Measurements from ENCODE around the gene DEXI.

The DEXI gene

DNA sequence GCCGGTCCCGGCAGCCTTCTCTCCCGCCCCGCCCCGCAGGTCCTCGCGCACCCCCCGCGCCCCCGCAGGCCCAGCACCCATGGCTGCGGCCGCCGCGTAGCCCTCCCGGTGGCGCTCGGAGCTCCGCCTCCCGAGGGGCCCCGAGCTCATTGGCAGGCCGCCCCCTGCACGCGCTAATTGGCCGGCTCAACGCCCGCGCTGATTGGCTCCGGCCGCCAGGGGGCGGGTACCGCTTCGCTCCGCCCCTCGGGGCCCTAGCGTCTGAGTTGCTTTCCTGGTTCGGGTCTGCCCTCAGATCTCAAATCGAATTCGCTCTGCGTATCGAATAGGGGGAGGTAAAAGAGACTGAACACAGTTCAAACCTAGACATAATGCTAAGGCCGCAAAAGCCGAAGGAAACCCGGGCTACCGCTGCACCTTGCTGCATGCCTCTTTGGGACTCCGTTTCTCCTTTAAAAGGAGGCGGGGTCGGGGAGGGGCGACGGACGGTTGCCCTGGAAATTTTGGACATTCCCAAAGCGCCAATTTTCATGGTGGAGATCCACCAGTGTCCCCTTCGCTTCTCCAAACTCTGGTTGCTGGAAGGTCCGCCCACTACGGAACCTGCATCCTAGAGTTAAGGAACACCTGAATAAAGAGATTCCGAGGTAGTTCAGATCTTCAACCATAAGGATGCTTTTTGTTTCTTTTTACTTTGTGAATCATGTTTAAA lies at the start of gene DEXI:
TSS of gene DEXI (minus strand) at position 117 of the 712 bp plus-strand sequence. CDS start 463 bp downstream, outside the sequence.
- intact Hi-C loops (cut with DNase I; ENCODE audit: low total_unique reads) = no loop called here
- Histone ChIP-seq H3K27me3 (no peaks in the 10 kb centered on the region), H3K4me3 (peak within 1 kb of the TSS; percentile 95 to 96), H3K27ac (peak within 1 kb of the TSS; percentile 87 to 90), H3K4me1 (peaks cover 0 to 82% (median 74%) of the 10 kb centered on the region in 4 donors), H3K9me3 (no peaks in the 10 kb centered on the region), H3K36me3 (no peaks in the 10 kb centered on the region)
- DNase-seq = peak; percentile 92 to 98
- TF ChIP-seq, protein P1, sequence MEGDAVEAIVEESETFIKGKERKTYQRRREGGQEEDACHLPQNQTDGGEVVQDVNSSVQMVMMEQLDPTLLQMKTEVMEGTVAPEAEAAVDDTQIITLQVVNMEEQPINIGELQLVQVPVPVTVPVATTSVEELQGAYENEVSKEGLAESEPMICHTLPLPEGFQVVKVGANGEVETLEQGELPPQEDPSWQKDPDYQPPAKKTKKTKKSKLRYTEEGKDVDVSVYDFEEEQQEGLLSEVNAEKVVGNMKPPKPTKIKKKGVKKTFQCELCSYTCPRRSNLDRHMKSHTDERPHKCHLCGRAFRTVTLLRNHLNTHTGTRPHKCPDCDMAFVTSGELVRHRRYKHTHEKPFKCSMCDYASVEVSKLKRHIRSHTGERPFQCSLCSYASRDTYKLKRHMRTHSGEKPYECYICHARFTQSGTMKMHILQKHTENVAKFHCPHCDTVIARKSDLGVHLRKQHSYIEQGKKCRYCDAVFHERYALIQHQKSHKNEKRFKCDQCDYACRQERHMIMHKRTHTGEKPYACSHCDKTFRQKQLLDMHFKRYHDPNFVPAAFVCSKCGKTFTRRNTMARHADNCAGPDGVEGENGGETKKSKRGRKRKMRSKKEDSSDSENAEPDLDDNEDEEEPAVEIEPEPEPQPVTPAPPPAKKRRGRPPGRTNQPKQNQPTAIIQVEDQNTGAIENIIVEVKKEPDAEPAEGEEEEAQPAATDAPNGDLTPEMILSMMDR (IDR thresholded peaks at IDR 0.05) = peak in 1 of 2 experiments; percentile 22

DNA sequence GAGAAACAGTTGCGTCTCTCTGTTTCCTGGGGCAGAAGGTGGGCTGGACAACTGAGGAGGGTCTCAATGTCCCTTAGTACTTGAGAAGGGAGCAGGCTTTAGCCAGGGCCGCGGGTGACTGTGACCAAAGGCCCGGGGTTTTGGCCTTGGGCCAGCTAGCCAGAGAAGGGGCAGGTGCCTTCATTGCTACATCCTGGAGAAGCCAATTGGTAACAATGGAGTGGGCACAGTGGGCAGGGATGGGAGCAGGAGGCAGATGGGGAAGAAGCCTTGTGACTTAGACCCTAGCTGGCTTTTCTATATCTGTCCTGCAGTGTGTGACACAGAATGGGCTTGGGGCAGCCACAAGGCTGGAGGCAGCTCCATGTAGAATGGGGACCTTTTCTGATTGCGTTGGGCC lies 48.1 kb upstream of the DEXI start:
- peaks cover 0 to 4% (median 2%) of the 10 kb centered on the region in 4 donors for H3K4me1 ChIP-seq
- TF ChIP-seq, protein P1 (IDR thresholded peaks at IDR 0.05) = no peak
- H3K27me3 ChIP-seq = no peaks in the 10 kb centered on the region
- intact Hi-C loops (cut with DNase I; ENCODE audit: low total_unique reads) = no loop called here
- H3K27ac ChIP-seq = no peak overlapping the region
- H3K36me3 ChIP-seq = peaks cover 14 to 51% (median 15%) of the 10 kb centered on the region in 3 donors
- no peak for DNase-seq
- H3K4me3 ChIP-seq = no peak overlapping the region
- no peaks in the 10 kb centered on the region for H3K9me3 ChIP-seq

DNA sequence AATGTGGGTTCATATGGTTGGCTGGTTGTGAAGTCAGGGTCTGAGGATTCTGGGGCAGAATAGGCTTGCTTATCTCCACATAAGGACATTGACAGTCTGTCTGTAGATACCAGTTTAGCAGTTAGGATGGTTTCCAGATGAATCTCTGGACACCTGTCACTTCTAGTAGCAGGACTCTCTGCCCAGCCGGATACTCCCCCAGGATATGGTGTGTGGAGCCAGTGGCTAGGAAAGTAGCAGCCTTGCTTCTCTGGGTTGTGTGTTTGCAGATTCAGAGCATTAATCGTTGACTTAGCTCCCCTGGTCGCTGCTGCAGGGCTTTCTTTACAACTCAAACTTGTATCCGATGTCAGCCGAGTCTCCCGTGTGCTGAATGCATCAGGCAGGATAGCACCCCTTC lies 47.3 kb upstream of the DEXI start:
- Histone ChIP-seq H3K4me1 (peaks cover 0 to 4% (median 2%) of the 10 kb centered on the region in 4 donors), H3K4me3 (no peak overlapping the region), H3K27me3 (no peaks in the 10 kb centered on the region), H3K36me3 (peaks cover 13 to 48% (median 14%) of the 10 kb centered on the region in 3 donors), H3K27ac (no peak overlapping the region), H3K9me3 (no peaks in the 10 kb centered on the region)
- TF ChIP-seq, protein P1 (IDR thresholded peaks at IDR 0.05) = no peak
- intact Hi-C loops (cut with DNase I; ENCODE audit: low total_unique reads) = no loop called here
- no peak for DNase-seq

DNA sequence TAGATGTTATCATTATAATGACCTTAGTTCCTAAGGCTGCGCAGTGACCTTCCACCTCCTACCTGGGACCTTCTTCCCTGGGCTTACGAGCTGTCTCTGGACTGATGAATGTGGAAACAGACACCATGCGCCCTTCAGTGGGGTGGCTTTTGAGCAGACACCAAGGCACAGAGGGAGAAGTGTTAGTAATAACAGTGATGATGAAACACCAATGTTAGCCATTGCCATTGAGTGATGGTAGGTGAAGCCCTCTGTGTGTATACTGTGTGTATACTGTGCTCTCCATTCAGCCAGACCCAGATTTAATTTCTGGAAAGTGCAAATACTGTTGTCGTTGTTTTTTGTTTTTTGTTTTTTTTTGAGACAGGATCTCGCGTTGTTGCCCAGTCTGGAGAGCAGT lies 46.6 kb upstream of the DEXI start:
- intact Hi-C loops (cut with DNase I; ENCODE audit: low total_unique reads) = no loop called here
- H3K27ac ChIP-seq = no peak overlapping the region
- H3K27me3 ChIP-seq = no peaks in the 10 kb centered on the region
- peaks cover 6 to 48% (median 9%) of the 10 kb centered on the region in 3 donors for H3K36me3 ChIP-seq
- no peaks in the 10 kb centered on the region for H3K9me3 ChIP-seq
- H3K4me1 ChIP-seq = peaks cover 0 to 4% (median 2%) of the 10 kb centered on the region in 4 donors
- TF ChIP-seq, protein P1 (IDR thresholded peaks at IDR 0.05) = no peak
- H3K4me3 ChIP-seq = no peak overlapping the region
- DNase-seq = no peak

DNA sequence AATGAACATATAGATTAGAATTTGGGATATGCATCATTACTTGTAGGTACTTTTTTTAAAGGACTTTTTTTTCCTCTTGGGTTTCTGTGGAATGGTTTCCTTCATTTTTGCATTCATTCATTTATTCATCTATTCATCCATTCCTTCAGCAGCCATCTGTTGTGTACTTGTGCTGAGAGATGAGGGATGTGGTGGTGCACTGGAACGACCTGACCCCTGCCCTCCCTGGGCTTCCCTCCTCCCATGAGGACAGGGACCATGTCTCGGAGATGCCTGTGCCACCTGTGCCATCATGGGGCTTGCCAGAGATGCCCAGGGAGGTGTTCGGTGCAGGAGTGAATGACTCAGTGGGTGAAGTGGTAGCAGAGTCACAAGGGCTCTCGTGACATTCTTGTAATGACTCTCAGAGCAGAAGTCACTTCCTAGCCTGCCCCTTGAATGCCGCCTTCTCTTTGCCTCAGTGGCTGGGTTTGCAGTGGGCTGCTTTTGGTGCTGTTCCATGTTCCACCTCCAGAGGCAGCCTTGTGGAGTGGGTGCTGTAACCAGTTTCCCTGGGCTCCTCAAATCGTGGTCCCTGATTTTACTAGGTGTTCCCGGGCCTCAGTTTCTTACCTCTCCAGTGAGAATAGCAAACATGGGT lies 46.0 kb upstream of the DEXI start:
- Histone ChIP-seq H3K4me1 (peaks cover 0 to 4% (median 2%) of the 10 kb centered on the region in 4 donors), H3K9me3 (no peaks in the 10 kb centered on the region), H3K27ac (no peak overlapping the region), H3K27me3 (no peaks in the 10 kb centered on the region), H3K36me3 (peaks cover 5 to 50% (median 8%) of the 10 kb centered on the region in 3 donors), H3K4me3 (no peak overlapping the region)
- TF ChIP-seq, protein P1 (IDR thresholded peaks at IDR 0.05) = peak in 1 of 2 experiments; percentile 22
- intact Hi-C loops (cut with DNase I; ENCODE audit: low total_unique reads) = no loop called here
- DNase-seq = no peak
